HepG2 (cell line): Measurements from ENCODE around the gene CDK17. TPM values are rescaled to one million over a fixed set of nuclear protein-coding genes. Genes with fewer than 3 reads are reported as not detected.

Experiments used
- ATAC-seq: fragments of 200-7000 bp; cut with Tn5 transposase; 3 replicates; pipeline ENCODE4 v1.9.1; 2020; ENCODE audit warnings: mild to moderate bottlenecking, moderate library complexity
- BruUV-seq: library from RNA; stranded (reverse); fragments of 400-500 nt; replicated peaks from 2 replicates; lab custom pipeline; 2021; lab: Mats Ljungman, UMichigan
- CTCF ChIA-PET: fragments of 300-600 bp; formaldehyde crosslinking; extraction: SDS; loops from one replicate; lab custom pipeline; 2021; ENCODE audit warnings: low total read pairs, inconsistent platforms, low intra/inter-chr PET ratio; lab: Yijun Ruan, JAX
- POLR2A ChIA-PET: fragments of 350-600 bp; sonication (Branson Sonifier 250); formaldehyde crosslinking; loops from one replicate; lab custom pipeline; 2020; ENCODE audit warnings: antibody characterized with exemption, inconsistent platforms; lab: Yijun Ruan, JAX
- DNase-seq: peaks from one replicate; pipeline ENCODE4 v3.0.0-alpha.2; 2015; ENCODE audit warnings: low spot score
- FAIRE-seq: peaks from 3 replicates; lab custom pipeline; 2011; peaks lifted over from hg19 to GRCh38; lab: Jason Lieb, UNC
- H2AFZ ChIP-seq: one replicate; pipeline ENCODE4 v1.6.1; 2011; ENCODE audit warnings: low read length, inconsistent platforms
- H3K27ac ChIP-seq: fragments of 300-600 bp; 3 replicates; pipeline ENCODE4 v1.8.0; 2011; ENCODE audit warnings: mixed run types, mild to moderate bottlenecking, mixed read lengths, low read length, inconsistent platforms; ENCODE audit not compliant: insufficient read depth; ENCODE audit errors: extremely low read length
- H3K27me3 ChIP-seq, 2 experiments: fragments of 200-600 bp in 1 of 2; 2 replicates in 1 of 2; 3 replicates in 1 of 2; pipeline versions ENCODE4 v1.6.0 to v1.8.0; 2011; ENCODE audit warnings: low read length in 2 of 2, mild to moderate bottlenecking in 2 of 2, moderate library complexity in 2 of 2, inconsistent platforms in 1 of 2; ENCODE audit not compliant: insufficient read depth in 2 of 2, control insufficient read depth in 1 of 2
- H3K36me3 ChIP-seq, 2 experiments: fragments of 200-600 bp in 1 of 2; replicated peaks in 1 of 2; 2 replicates in 1 of 2; 3 replicates in 1 of 2; pipeline versions ENCODE4 v1.5.1 to v1.8.0; 2011; ENCODE audit warnings: low read length in 2 of 2, inconsistent platforms in 1 of 2; ENCODE audit not compliant: insufficient read depth in 2 of 2, control insufficient read depth in 1 of 2
- H3K4me1 ChIP-seq: 2 replicates; pipeline ENCODE4 v1.5.1; 2012; ENCODE audit warnings: low read length, inconsistent platforms; ENCODE audit not compliant: insufficient read depth
- H3K4me2 ChIP-seq: 2 replicates; pipeline ENCODE4 v1.6.0; 2011; ENCODE audit warnings: low read depth, low read length, inconsistent platforms
- H3K4me3 ChIP-seq, 3 experiments: fragments of 200-600 bp in 1 of 3; sonication (generic), shearing (Covaris generic) in 1 of 3; replicated peaks in 1 of 3; 2 replicates each; pipeline ENCODE4 v1.5.1; 2011 to 2016; ENCODE audit warnings: low read length in 3 of 3, inconsistent platforms in 2 of 3, low read depth in 2 of 3, mild to moderate bottlenecking in 2 of 3, control low read depth in 1 of 3, mixed read lengths in 1 of 3; ENCODE audit not compliant: insufficient read depth in 1 of 3
- H3K79me2 ChIP-seq: one replicate; pipeline ENCODE4 v1.6.1; 2011; ENCODE audit warnings: low read length, inconsistent platforms; ENCODE audit not compliant: insufficient read depth
- H3K9ac ChIP-seq: 2 replicates; pipeline ENCODE4 v1.6.0; 2011; ENCODE audit warnings: mild to moderate bottlenecking, low read depth, low read length, inconsistent platforms; ENCODE audit not compliant: insufficient read depth
- H3K9me3 ChIP-seq: 2 replicates; pipeline ENCODE4 v1.5.1; 2012; ENCODE audit warnings: mild to moderate bottlenecking, low read length
- H4K20me1 ChIP-seq: 2 replicates; pipeline ENCODE4 v1.6.0; 2011; ENCODE audit warnings: inconsistent platforms, mild to moderate bottlenecking, low read length, moderate library complexity; ENCODE audit not compliant: insufficient read depth
- AGO2 ChIP-seq: fragments of 200-400 bp; formaldehyde crosslinking; optimal IDR thresholded peaks from 2 replicates; pipeline ENCODE3; 2017; ENCODE audit warnings: mild to moderate bottlenecking, low read depth, low read length, moderate library complexity
- CC2D1A ChIP-seq: sonication (generic); formaldehyde crosslinking; IDR thresholded peaks from 2 replicates; pipeline ENCODE4 v1.8.1; 2023; ENCODE audit warnings: mild to moderate bottlenecking, missing genetic modification reagents
- CENPT ChIP-seq: sonication (generic); formaldehyde crosslinking; IDR thresholded peaks from 2 replicates; pipeline ENCODE4 v1.8.0; 2022; ENCODE audit warnings: low read depth, mild to moderate bottlenecking, moderate library complexity, missing genetic modification reagents
- DNMT3B ChIP-seq: conservative IDR thresholded peaks from 2 replicates; pipeline ENCODE4 v1.6.1; 2016; ENCODE audit warnings: missing biosample characterization, control low read depth
- DR1 ChIP-seq: sonication (generic); formaldehyde crosslinking; IDR thresholded peaks from 2 replicates; pipeline ENCODE4 v1.8.0; 2021; ENCODE audit warnings: mild to moderate bottlenecking, missing genetic modification reagents, inconsistent platforms
- KMT2A ChIP-seq: sonication (generic); formaldehyde crosslinking; IDR thresholded peaks from 2 replicates; pipeline ENCODE4 v1.4.0; 2020; ENCODE audit warnings: missing genetic modification reagents
- ZBTB7A ChIP-seq: sonication (generic); formaldehyde crosslinking; IDR thresholded peaks from 2 replicates; pipeline ENCODE4 v1.8.0; 2022; ENCODE audit warnings: mild to moderate bottlenecking, missing genetic modification reagents
- ZBTB8A ChIP-seq: sonication (generic); formaldehyde crosslinking; IDR thresholded peaks from 2 replicates; pipeline ENCODE4 v1.4.0; 2020; ENCODE audit warnings: mild to moderate bottlenecking, low read depth, missing genetic modification reagents, borderline replicate concordance
- ZMAT3 ChIP-seq: sonication (generic); formaldehyde crosslinking; conservative IDR thresholded peaks from 2 replicates; pipeline ENCODE4 v1.7.0; 2021; ENCODE audit warnings: missing genetic modification reagents
- ZNF335 ChIP-seq: sonication (generic); formaldehyde crosslinking; IDR thresholded peaks from 2 replicates; pipeline ENCODE4 v1.4.0; 2020; ENCODE audit warnings: missing genetic modification reagents
- ZNF383 ChIP-seq: sonication (generic); formaldehyde crosslinking; IDR thresholded peaks from 2 replicates; pipeline ENCODE4 v1.4.0; 2020; ENCODE audit warnings: missing genetic modification reagents, mild to moderate bottlenecking, borderline replicate concordance
- ZNF501 ChIP-seq: sonication (generic); formaldehyde crosslinking; IDR thresholded peaks from 2 replicates; pipeline ENCODE4 v1.5.1; 2020; ENCODE audit warnings: mild to moderate bottlenecking, moderate library complexity, missing genetic modification reagents
- ZNF772 ChIP-seq: sonication (generic); formaldehyde crosslinking; IDR thresholded peaks from 2 replicates; pipeline ENCODE4 v1.5.0; 2020; ENCODE audit warnings: mild to moderate bottlenecking, missing genetic modification reagents
- ZSCAN25 ChIP-seq: sonication (generic); formaldehyde crosslinking; IDR thresholded peaks from 2 replicates; pipeline ENCODE4 v1.8.0; 2022; ENCODE audit warnings: mild to moderate bottlenecking, missing genetic modification reagents
- WGBS: methylation state at CpG from one replicate; pipeline ENCODE4 v1.1.6; 2017; ENCODE audit warnings: low lambda C conversion rate; 5-methylcytosine and 5-hydroxymethylcytosine counted together
- in situ Hi-C: cut with HindIII; loops from 2 replicates; pipeline ENCODE4 v1.10.0; 2017; ENCODE audit warnings: low pct_unique_long_range_greater_than_20kb; ENCODE audit not compliant: extremely low pct_ligation_motif_present
- intact Hi-C: fragments of 100-400 bp; cut with micrococcal nuclease; formaldehyde crosslinking; loops from one replicate; pipeline ENCODE4 v1.10.0; 2022; ENCODE audit not compliant: unreplicated experiment
- polyA plus RNA-seq, 8 experiments: library from polyadenylated mRNA; depleted of rRNA in 3 of 8; stranded (reverse) in 7 of 8; unstranded in 1 of 8; fragments of >200 nt; fragmentation: Illumina TruSeq in 4 of 8; extraction: Trizol in 4 of 8; gene quantifications; 2 replicates each; pipeline versions ENCODE4 v1.2.1 to v1.2.3, GENCODE V29; 2011 to 2016; ENCODE audit warnings: low read depth in 4 of 8, missing spikeins in 1 of 8, mixed read lengths in 1 of 8; ENCODE audit not compliant: insufficient read depth in 1 of 8
- total RNA-seq, 5 experiments: library from RNA; depleted of rRNA; stranded (reverse); fragments of >200 nt; fragmentation: Illumina TruSeq; extraction: Trizol; gene quantifications; 2 replicates each; pipeline ENCODE4 v1.2.3, GENCODE V29; 2016; ENCODE audit warnings: low read depth in 1 of 5
- TF ChIP-seq, protein P1 (sequence below): sonication (generic); formaldehyde crosslinking; IDR thresholded peaks from 2 replicates; pipeline ENCODE4 v1.4.0; 2020; ENCODE audit warnings: missing genetic modification reagents, mild to moderate bottlenecking, borderline replicate concordance
- TF ChIP-seq, protein P2 (sequence below): sonication (generic); formaldehyde crosslinking; IDR thresholded peaks from 2 replicates; pipeline ENCODE4 v1.4.0; 2020; ENCODE audit warnings: mild to moderate bottlenecking, missing genetic modification reagents
- TF ChIP-seq, protein P3 (sequence below): sonication (generic); formaldehyde crosslinking; IDR thresholded peaks from 2 replicates; pipeline ENCODE4 v1.4.0; 2020; ENCODE audit warnings: mild to moderate bottlenecking, missing genetic modification reagents
- TF ChIP-seq, protein P4 (sequence below): sonication (generic); formaldehyde crosslinking; IDR thresholded peaks from 2 replicates; pipeline ENCODE4 v1.4.0; 2020; ENCODE audit warnings: missing genetic modification reagents
- TF ChIP-seq, protein P5 (sequence below): sonication (generic); formaldehyde crosslinking; IDR thresholded peaks from 2 replicates; pipeline ENCODE4 v1.5.1; 2020; ENCODE audit warnings: mild to moderate bottlenecking, missing genetic modification reagents, borderline replicate concordance
- TF ChIP-seq, protein P6 (sequence below): sonication (generic); formaldehyde crosslinking; IDR thresholded peaks from 2 replicates; pipeline ENCODE4 v1.4.0; 2020; ENCODE audit warnings: missing genetic modification reagents

The CDK17 gene
- total and polyA plus RNA-seq, 2 of the 13 experiments (the other 11 are each of a cell fraction or from before 2014, with no cell fraction given) = 9.9 to 22.3 TPM

DNA sequence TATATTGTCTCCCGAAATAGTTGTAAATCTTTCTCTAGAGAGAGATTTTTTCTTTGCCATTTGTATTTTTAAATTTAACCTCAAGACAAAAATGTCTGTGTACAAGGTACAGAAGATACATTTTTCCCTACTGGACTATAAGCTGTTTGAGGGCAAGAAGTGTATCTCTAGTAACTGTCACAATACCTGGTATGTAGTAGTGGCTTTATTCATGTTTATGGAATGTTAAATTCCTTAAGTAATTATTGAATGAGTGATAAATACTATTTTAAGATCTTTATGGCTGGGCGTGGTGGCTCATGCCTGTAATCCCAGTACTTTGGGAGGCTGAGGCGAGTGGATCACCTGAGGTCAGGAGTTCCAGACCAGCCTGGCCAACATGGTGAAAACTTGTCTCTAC lies 24.4 kb upstream of the CDK17 start:
- no TSS peak for BruUV-seq
- Histone ChIP-seq H3K9ac (no peak overlapping the region), H3K27me3 (no peaks in the 10 kb centered on the region), H3K9me3 (no peaks in the 10 kb centered on the region), H3K4me2 (no peak overlapping the region), H4K20me1 (no peaks in the 10 kb centered on the region), H3K27ac (no peak overlapping the region), H3K79me2 (no peaks in the 10 kb centered on the region), H2AFZ (no peak overlapping the region), H3K4me3 (no peak overlapping the region), H3K36me3 (no peaks in the 10 kb centered on the region), H3K4me1 (peaks cover 20% of the 10 kb centered on the region)
- POLR2A ChIA-PET = no interaction called here
- TF ChIP-seq, protein P1, sequence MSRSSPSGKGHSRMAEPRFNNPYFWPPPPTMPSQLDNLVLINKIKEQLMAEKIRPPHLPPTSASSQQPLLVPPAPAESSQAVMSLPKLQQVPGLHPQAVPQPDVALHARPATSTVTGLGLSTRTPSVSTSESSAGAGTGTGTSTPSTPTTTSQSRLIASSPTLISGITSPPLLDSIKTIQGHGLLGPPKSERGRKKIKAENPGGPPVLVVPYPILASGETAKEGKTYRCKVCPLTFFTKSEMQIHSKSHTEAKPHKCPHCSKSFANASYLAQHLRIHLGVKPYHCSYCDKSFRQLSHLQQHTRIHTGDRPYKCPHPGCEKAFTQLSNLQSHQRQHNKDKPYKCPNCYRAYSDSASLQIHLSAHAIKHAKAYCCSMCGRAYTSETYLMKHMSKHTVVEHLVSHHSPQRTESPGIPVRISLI (CRISPR knock-in tag) = no peak
- no peak for TF ChIP-seq ZNF501 (CRISPR knock-in tag)
- TF ChIP-seq ZSCAN25 = no peak
- TF ChIP-seq, protein P2, sequence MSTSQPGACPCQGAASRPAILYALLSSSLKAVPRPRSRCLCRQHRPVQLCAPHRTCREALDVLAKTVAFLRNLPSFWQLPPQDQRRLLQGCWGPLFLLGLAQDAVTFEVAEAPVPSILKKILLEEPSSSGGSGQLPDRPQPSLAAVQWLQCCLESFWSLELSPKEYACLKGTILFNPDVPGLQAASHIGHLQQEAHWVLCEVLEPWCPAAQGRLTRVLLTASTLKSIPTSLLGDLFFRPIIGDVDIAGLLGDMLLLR (CRISPR knock-in tag) = no peak
- no peak for TF ChIP-seq ZNF335 (CRISPR knock-in tag)
- no peak for TF ChIP-seq ZMAT3
- TF ChIP-seq ZBTB7A (CRISPR knock-in tag) = no peak
- no peak for TF ChIP-seq CC2D1A (CRISPR knock-in tag)
- TF ChIP-seq DR1 (CRISPR knock-in tag) = no peak
- no peak for TF ChIP-seq ZBTB8A
- TF ChIP-seq, protein P3, sequence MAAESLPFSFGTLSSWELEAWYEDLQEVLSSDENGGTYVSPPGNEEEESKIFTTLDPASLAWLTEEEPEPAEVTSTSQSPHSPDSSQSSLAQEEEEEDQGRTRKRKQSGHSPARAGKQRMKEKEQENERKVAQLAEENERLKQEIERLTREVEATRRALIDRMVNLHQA = no peak
- no peak for TF ChIP-seq AGO2
- no peak for TF ChIP-seq DNMT3B (CRISPR knock-in tag)
- TF ChIP-seq, protein P4, sequence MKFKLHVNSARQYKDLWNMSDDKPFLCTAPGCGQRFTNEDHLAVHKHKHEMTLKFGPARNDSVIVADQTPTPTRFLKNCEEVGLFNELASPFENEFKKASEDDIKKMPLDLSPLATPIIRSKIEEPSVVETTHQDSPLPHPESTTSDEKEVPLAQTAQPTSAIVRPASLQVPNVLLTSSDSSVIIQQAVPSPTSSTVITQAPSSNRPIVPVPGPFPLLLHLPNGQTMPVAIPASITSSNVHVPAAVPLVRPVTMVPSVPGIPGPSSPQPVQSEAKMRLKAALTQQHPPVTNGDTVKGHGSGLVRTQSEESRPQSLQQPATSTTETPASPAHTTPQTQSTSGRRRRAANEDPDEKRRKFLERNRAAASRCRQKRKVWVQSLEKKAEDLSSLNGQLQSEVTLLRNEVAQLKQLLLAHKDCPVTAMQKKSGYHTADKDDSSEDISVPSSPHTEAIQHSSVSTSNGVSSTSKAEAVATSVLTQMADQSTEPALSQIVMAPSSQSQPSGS = no peak
- TF ChIP-seq KMT2A = no peak
- TF ChIP-seq CENPT (CRISPR knock-in tag) = no peak
- TF ChIP-seq, protein P5, sequence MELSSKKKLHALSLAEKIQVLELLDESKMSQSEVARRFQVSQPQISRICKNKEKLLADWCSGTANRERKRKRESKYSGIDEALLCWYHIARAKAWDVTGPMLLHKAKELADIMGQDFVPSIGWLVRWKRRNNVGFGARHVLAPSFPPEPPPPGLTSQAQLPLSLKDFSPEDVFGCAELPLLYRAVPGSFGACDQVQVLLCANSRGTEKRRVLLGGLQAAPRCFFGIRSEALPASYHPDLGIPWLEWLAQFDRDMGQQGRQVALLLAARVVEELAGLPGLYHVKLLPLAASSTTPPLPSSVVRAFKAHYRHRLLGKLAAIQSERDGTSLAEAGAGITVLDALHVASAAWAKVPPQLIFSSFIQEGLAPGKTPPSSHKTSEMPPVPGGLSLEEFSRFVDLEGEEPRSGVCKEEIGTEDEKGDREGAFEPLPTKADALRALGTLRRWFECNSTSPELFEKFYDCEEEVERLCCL (CRISPR knock-in tag) = no peak
- no peak for TF ChIP-seq ZNF772 (CRISPR knock-in tag)
- TF ChIP-seq ZNF383 (CRISPR knock-in tag) = no peak
- TF ChIP-seq, protein P6, sequence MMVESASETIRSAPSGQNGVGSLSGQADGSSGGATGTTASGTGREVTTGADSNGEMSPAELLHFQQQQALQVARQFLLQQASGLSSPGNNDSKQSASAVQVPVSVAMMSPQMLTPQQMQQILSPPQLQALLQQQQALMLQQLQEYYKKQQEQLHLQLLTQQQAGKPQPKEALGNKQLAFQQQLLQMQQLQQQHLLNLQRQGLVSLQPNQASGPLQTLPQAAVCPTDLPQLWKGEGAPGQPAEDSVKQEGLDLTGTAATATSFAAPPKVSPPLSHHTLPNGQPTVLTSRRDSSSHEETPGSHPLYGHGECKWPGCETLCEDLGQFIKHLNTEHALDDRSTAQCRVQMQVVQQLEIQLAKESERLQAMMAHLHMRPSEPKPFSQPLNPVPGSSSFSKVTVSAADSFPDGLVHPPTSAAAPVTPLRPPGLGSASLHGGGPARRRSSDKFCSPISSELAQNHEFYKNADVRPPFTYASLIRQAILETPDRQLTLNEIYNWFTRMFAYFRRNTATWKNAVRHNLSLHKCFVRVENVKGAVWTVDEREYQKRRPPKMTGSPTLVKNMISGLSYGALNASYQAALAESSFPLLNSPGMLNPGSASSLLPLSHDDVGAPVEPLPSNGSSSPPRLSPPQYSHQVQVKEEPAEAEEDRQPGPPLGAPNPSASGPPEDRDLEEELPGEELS = no peak
- CTCF ChIA-PET = no interaction called here
- no peak for ATAC-seq
- 65% methylated on average over 3 of the region's 3 CpGs for WGBS
- intact Hi-C loops (no loop called here), in situ Hi-C loops (no loop called here)
- no peak for DNase-seq
- FAIRE-seq = no peak
